Panc1 (cell line): ENCODE results near the gene STPG4. TPM values are rescaled to one million over a fixed set of nuclear protein-coding genes. Genes with fewer than 3 reads are reported as not detected.

ENCODE experiments used
- ATAC-seq: fragments of 200-7000 bp; cut with Tn5 transposase; 2 replicates; pipeline ENCODE4 v1.9.1; 2020; ENCODE audit warnings: mild to moderate bottlenecking, moderate library complexity
- BruUV-seq: library from RNA; stranded (reverse); fragments of 400-500 nt; replicated peaks from 2 replicates; lab custom pipeline; 2021; lab: Mats Ljungman, UMichigan
- CTCF ChIA-PET: fragments of 300-600 bp; sonication (Branson Sonifier 250); formaldehyde crosslinking; loops from one replicate; lab custom pipeline; 2022; ENCODE audit warnings: antibody characterized with exemption; lab: Charles Lee
- POLR2A ChIA-PET: fragments of 300-600 bp; sonication (Branson Sonifier 250); formaldehyde crosslinking; loops from one replicate; lab custom pipeline; 2022; ENCODE audit warnings: antibody characterized with exemption; lab: Charles Lee
- DNase-seq: peaks from one replicate; pipeline ENCODE4 v3.0.0-alpha.2; 2010; ENCODE audit warnings: low read depth, low spot score
- H3K27ac ChIP-seq: 2 replicates; pipeline ENCODE4 v1.5.1; 2011; ENCODE audit warnings: mild to moderate bottlenecking, low read length, inconsistent platforms
- H3K27me3 ChIP-seq: fragments of 200-500 bp; sonication (Bioruptor generic); 2 replicates; pipeline ENCODE4 v1.6.0; 2014; ENCODE audit warnings: low read length, inconsistent platforms; ENCODE audit not compliant: control insufficient read depth, insufficient read depth
- H3K36me3 ChIP-seq: fragments of 200-500 bp; sonication (Bioruptor generic); 2 replicates; pipeline ENCODE4 v1.5.1; 2014; ENCODE audit warnings: inconsistent platforms, mild to moderate bottlenecking, low read length, moderate library complexity; ENCODE audit not compliant: control insufficient read depth, insufficient read depth
- H3K4me1 ChIP-seq: 2 replicates; pipeline ENCODE4 v1.5.1; 2011; ENCODE audit warnings: inconsistent platforms, mild to moderate bottlenecking, low read length, moderate library complexity; ENCODE audit not compliant: control insufficient read depth, insufficient read depth
- H3K4me3 ChIP-seq, 2 experiments: 2 replicates each; pipeline ENCODE4 v1.5.1; 2011 to 2012; ENCODE audit warnings: low read depth in 2 of 2, low read length in 2 of 2, mild to moderate bottlenecking in 2 of 2, inconsistent platforms in 1 of 2, moderate library complexity in 1 of 2
- H3K9me3 ChIP-seq: fragments of 200-500 bp; sonication (Bioruptor generic); 2 replicates; pipeline ENCODE4 v1.5.1; 2014; ENCODE audit warnings: low read depth, mild to moderate bottlenecking, inconsistent platforms, low read length, moderate library complexity; ENCODE audit not compliant: control insufficient read depth, insufficient read depth
- POLR2AphosphoS5 ChIP-seq: IDR thresholded peaks from 2 replicates; pipeline ENCODE4 v1.6.1; 2012; ENCODE audit warnings: mild to moderate bottlenecking, low read depth, low read length, moderate library complexity
- SIN3A ChIP-seq: IDR thresholded peaks from 2 replicates; pipeline ENCODE4 v1.6.1; 2012; ENCODE audit warnings: low read depth, mild to moderate bottlenecking, low read length, moderate library complexity, borderline replicate concordance; ENCODE audit not compliant: insufficient read depth
- TCF7L2 ChIP-seq: IDR thresholded peaks from 2 replicates; pipeline ENCODE4 v1.6.1; 2011; ENCODE audit warnings: mild to moderate bottlenecking, low read depth, low read length, inconsistent platforms
- in situ Hi-C: cut with HindIII; loops from 2 replicates; pipeline ENCODE4 v1.10.0; 2016; ENCODE audit warnings: low sequenced_read_pairs, low pct_unique_long_range_greater_than_20kb
- intact Hi-C: fragments of 100-400 bp; cut with micrococcal nuclease; formaldehyde crosslinking; loops from one replicate; pipeline ENCODE4 v1.10.0; 2022; ENCODE audit not compliant: unreplicated experiment
- total RNA-seq: library from RNA; stranded (reverse); gene quantifications from one replicate; pipeline ENCODE4 v1.2.1, GENCODE V29; 2021; ENCODE audit not compliant: unreplicated experiment
- TF ChIP-seq, protein P1 (sequence below), 2 experiments: IDR thresholded peaks; 2 replicates each; pipeline ENCODE4 v1.6.1; 2011 to 2012; ENCODE audit warnings: low read depth in 2 of 2, control low read depth in 1 of 2, low read length in 1 of 2, mild to moderate bottlenecking in 1 of 2, moderate library complexity in 1 of 2; ENCODE audit not compliant: insufficient read depth in 1 of 2
- TF ChIP-seq, protein P2 (sequence below): fragments of 450-650 bp; IDR thresholded peaks from 2 replicates; pipeline ENCODE4 v1.5.1; 2017; ENCODE audit warnings: mild to moderate bottlenecking

The STPG4 gene
- total RNA-seq, 1 experiment from 2014 or later, result 0.36 TPM

DNA sequence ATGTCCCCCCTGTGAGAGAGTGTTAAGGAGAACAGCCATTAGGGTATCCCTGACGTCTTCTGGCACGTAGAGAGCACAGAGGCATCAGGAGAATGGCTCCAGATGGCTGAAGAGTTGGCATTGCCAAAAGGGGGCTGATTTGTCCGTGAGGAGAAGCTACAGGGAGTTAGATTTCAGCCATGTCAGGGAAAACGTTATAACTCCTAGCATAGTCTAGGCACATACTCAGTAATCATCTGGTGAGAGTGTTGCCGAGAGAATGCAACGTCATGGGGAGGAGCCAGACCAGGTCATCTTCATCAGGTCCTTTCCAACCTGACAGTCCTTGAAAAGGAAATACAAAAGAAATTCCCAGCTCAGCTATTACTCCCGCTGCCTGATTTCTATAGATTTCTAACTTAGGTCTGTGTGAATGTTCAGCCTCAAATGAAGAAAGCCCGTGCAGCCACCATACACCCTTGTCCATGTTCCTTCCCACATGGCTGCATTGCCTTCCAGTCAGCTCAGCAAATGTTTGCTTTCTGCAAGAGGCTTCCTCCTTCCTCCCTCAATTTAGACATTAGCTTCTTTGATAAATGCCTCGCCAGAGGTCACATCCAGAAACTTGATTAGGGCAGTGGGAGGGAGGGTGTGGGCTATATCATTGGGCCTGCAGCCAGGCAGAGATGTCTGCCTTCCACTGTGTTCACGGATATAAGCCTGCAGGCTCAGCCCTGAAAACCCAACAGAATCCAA lies 93.0 kb downstream of the STPG4 start:
- H3K36me3 ChIP-seq, result no peaks in the 10 kb centered on the region
- intact Hi-C loops, result no loop called here
- peaks cover 17% of the 10 kb centered on the region for H3K4me1 ChIP-seq
- no peak overlapping the region for H3K27ac ChIP-seq
- in situ Hi-C loops, result no loop called here
- BruUV-seq, result no TSS peak
- ChIA-PET POLR2A (no interaction called here), CTCF (no interaction called here)
- ATAC-seq, result no peak
- no peaks in the 10 kb centered on the region for H3K27me3 ChIP-seq
- H3K9me3 ChIP-seq, result no peaks in the 10 kb centered on the region
- TF ChIP-seq, protein P1, sequence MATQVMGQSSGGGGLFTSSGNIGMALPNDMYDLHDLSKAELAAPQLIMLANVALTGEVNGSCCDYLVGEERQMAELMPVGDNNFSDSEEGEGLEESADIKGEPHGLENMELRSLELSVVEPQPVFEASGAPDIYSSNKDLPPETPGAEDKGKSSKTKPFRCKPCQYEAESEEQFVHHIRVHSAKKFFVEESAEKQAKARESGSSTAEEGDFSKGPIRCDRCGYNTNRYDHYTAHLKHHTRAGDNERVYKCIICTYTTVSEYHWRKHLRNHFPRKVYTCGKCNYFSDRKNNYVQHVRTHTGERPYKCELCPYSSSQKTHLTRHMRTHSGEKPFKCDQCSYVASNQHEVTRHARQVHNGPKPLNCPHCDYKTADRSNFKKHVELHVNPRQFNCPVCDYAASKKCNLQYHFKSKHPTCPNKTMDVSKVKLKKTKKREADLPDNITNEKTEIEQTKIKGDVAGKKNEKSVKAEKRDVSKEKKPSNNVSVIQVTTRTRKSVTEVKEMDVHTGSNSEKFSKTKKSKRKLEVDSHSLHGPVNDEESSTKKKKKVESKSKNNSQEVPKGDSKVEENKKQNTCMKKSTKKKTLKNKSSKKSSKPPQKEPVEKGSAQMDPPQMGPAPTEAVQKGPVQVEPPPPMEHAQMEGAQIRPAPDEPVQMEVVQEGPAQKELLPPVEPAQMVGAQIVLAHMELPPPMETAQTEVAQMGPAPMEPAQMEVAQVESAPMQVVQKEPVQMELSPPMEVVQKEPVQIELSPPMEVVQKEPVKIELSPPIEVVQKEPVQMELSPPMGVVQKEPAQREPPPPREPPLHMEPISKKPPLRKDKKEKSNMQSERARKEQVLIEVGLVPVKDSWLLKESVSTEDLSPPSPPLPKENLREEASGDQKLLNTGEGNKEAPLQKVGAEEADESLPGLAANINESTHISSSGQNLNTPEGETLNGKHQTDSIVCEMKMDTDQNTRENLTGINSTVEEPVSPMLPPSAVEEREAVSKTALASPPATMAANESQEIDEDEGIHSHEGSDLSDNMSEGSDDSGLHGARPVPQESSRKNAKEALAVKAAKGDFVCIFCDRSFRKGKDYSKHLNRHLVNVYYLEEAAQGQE (IDR thresholded peaks at IDR 0.05; ENCODE audit: insufficient read depth in 1 of 2, low read depth in 2 of 2, low read length in 1 of 2), result no peak
- no peak for TF ChIP-seq POLR2AphosphoS5
- TF ChIP-seq, protein P2, sequence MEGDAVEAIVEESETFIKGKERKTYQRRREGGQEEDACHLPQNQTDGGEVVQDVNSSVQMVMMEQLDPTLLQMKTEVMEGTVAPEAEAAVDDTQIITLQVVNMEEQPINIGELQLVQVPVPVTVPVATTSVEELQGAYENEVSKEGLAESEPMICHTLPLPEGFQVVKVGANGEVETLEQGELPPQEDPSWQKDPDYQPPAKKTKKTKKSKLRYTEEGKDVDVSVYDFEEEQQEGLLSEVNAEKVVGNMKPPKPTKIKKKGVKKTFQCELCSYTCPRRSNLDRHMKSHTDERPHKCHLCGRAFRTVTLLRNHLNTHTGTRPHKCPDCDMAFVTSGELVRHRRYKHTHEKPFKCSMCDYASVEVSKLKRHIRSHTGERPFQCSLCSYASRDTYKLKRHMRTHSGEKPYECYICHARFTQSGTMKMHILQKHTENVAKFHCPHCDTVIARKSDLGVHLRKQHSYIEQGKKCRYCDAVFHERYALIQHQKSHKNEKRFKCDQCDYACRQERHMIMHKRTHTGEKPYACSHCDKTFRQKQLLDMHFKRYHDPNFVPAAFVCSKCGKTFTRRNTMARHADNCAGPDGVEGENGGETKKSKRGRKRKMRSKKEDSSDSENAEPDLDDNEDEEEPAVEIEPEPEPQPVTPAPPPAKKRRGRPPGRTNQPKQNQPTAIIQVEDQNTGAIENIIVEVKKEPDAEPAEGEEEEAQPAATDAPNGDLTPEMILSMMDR, result no peak
- TF ChIP-seq TCF7L2, result no peak
- TF ChIP-seq SIN3A, result no peak
- no peak for DNase-seq
- no peak overlapping the region for H3K4me3 ChIP-seq

DNA sequence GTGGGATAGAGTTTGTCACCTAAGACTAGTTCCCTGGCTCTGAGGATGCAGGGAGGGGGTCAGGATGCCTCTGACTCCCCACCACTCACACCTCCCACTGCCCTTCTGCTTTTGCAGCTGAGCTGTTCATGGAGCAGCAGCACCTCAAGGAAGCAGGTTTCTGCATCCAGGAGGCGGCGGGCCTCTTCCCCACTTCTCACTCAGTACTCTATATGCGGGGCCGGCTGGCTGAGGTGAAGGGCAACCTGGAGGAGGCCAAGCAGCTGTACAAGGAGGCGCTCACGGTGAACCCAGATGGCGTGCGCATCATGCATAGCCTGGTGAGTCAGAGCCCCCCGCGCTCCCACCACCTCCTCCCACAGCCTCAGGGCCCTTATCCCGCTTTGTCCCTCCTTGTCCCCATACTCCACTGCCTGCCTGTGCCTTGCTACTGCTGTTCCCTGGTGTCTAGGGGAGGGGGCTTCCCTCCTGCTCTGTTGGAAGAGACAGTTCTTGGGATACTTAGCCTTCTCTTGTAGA lies 94.4 kb downstream of the STPG4 start:
- Histone ChIP-seq H3K27me3 (no peaks in the 10 kb centered on the region), H3K36me3 (no peaks in the 10 kb centered on the region), H3K4me1 (peaks cover 17% of the 10 kb centered on the region), H3K27ac (no peak overlapping the region), H3K9me3 (no peaks in the 10 kb centered on the region), H3K4me3 (no peak overlapping the region)
- ATAC-seq (no peak), DNase-seq (no peak)
- POLR2A ChIA-PET, result no interaction called here
- intact Hi-C loops, result no loop called here
- in situ Hi-C loops, result no loop called here
- CTCF ChIA-PET, result no interaction called here
- TF ChIP-seq POLR2AphosphoS5 (no peak), SIN3A (no peak), TCF7L2 (no peak)
- TF ChIP-seq, protein P2, result no peak
- TF ChIP-seq, protein P1 (IDR thresholded peaks at IDR 0.05; ENCODE audit: insufficient read depth in 1 of 2, low read depth in 2 of 2, low read length in 1 of 2), result no peak
- no TSS peak for BruUV-seq
